ENCODE results near the gene ZDHHC12.

DNA sequence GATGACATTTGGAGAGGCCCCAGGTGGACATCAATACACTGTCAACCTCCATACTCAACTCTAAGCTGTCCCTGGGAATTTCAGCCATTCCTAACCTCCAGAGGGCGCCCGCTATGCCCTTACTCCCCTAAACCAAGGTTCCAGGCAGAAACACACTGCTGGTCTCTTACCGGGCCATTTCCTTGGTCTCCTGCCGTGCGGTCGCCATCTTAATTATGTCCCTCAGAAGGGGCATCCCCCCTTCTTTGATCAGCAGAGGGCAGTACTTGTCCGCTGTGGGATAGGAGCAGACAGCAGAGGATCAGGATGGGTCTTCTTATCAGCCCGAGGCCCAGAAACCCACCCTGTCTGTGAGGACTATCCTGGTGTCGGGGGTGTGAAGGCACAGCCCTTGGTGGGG is 9.3 kb upstream of the ZDHHC12 start:
- TF ChIP-seq GATA2 (IDR thresholded peaks at IDR 0.05; ENCODE audit: low read depth, low read length): no peak
- TF ChIP-seq GATA3 (IDR thresholded peaks at IDR 0.05; ENCODE audit: low read depth, low read length): no peak

Measured in SH-SY5Y (cell line).